ENCODE measurements around the gene TRIP4.
"Not testable (repeated sequence)": the region's sequence is repeated elsewhere in the genome, so short reads cannot be mapped to it uniquely, and the experiment has no call there.

TRIP4 gene

DNA sequence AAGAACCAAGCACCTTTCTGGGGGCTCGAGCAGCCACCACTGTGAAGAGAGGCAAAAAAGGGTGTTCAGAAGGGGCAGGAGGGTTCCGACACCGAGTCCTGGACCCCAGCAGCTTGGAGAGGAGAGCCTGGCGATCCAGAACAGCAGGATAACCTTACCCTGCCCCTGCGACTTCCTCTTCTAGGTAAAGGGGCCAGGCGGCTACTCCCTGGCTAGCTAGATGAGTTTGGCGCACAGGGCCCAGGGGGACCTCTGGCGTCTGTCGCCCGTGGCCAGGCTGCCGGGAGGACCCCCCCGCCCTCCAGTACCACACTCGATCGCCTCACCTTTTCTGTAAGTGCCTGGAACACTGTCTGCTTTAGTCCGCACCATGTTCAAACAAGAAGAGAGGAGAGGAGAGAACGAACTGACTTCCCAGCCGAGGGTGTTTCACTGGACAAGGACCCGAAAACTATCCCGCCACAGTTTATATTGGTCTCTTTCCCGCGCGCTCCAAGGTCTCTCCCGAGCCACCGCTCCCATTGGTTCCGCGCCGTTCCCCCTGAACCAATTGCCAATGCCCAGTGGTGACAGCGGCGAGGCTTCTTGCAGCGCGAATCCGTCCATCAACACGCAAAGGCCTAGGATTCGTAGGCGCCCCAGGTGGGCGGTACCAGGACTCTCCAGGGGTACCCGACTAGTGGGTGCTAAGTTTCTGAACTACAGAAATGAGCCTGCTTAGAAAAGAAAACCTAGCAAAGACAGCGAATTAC lies 6.5 kb upstream of the TRIP4 start, which contains the start of gene PCLAF:
Gene PCLAF (minus strand): TSS at position 442 of the 752 bp plus-strand sequence. CDS start 70 bp downstream, at position 372.
- DNase-seq, result peak; percentile 94

GRCh38 chr15:64383760-64384159 lies 3.9 kb upstream of the TRIP4 start:
- DNase-seq, result no peak

GRCh38 chr15:64386291-64386690 lies 1.3 kb upstream of the TRIP4 start:
- DNase-seq, result no peak

DNA sequence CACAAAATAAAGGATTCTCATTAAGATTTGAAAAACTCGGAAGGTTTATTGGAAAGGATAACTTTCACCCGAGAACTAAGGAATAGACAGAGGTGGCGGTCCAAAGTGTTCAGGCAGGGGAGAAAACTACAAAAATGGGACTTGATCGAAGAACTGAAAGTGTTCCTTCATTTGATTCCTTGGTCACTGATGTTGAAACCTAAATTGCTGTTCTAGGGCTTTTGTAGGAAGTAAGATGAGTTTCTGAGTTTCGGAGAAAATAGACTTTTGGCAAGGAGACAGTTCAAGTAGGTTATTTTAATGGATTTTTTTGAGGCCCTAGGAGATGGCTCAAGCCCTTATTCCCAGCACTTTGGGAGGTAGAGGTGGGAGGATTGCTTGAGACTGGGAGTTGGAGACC lies 1.4 kb downstream of the TRIP4 start:
- DNase-seq, result no peak

DNA sequence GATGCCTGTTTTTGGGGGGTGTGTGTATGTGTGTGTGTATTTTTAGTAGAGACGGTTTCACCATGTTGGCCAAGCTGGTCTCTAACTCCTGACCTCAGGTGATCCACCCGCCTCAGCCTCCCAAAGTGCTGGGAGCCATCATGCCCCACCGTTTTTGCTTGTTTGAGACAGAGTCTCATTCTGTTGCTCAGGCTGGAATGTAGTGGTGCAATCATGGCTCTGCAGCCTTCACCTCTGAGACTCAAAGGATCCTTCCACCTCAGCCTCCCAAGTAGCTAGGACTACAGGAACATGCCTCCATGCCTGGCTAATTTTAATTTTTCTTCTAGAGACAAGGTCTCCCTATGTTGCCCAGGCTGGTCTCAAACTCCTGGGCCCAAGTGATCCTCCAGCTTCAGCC lies 4.8 kb downstream of the TRIP4 start:
- not testable (repeated sequence) for DNase-seq

DNA sequence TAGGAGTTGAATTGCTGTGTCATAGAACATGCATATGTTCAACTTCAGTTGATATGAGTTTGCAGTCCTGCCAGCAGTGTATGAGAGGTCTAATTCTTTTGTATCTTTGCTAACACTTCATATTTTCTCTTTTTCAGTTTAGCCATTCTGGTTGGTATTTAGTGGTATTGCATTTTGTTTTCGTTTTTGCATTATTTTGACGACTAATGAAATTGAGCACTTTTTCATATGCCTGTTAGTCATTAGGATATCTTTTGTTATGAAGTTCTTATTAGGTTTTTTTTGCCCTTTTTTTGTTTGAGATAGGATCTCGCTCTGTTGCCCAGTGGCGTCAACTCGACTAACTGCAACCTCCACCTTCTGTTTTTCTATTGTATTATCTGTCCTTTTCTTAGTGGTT lies 9.2 kb downstream of the TRIP4 start:
- no peak for DNase-seq

DNA sequence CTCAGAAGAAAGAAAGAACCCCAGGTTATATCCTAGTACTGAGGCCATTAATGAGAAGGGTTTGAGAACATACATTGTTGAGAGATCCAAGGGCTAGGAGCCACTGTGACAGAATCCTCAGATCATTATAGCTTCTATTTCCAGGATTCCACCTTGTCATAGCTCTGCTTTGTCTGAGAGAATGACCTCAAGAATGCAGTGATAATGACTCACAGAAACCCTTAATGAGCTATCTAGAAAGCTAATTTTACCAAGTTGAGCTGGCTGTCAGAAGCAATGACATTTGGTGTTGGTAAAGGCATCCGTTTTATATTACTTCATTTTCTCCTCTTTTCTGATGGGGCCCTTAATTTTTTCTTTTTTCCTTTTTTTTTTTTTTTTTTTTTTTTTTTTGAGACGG lies 10.9 kb downstream of the TRIP4 start:
- DNase-seq, result no peak

- DNase-seq, result no peak
Observed at GRCh38 chr15:64400583-64400982, 12.9 kb downstream of the TRIP4 start.

DNA sequence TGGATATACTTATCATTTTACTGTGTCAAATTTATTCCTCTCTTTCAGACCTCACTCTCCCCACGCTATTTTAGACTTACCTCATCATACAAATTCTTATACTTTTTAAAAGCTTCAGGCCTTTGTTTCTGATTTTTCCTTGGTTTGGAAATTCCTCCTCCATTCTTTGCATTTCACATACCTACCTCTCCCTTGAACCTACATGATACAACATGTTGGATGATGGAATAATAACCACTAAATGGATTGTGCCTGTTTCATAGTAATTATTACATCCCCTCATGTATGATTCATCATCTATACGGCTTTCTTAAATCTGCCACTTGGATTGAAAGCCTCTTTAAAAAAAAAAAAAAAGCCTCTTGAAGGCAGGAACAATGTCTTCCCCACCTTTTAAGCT lies 24.6 kb downstream of the TRIP4 start:
- no peak for DNase-seq

GRCh38 chr15:64422697-64423096 lies 35.1 kb downstream of the TRIP4 start:
- DNase-seq, result no peak

- DNase-seq, result no peak
Observed at GRCh38 chr15:64423970-64424369, 36.3 kb downstream of the TRIP4 start.

GRCh38 chr15:64425221-64425620 lies 37.6 kb downstream of the TRIP4 start:
- no peak for DNase-seq

GRCh38 chr15:64426845-64427465 lies 39.3 kb downstream of the TRIP4 start:
- no peak for DNase-seq

- no peak for DNase-seq
Observed at GRCh38 chr15:64429448-64429847, 41.8 kb downstream of the TRIP4 start.

GRCh38 chr15:64430000-64430735 lies 42.5 kb downstream of the TRIP4 start:
- DNase-seq, result no peak

- no peak for DNase-seq
Observed at GRCh38 chr15:64437982-64438381, 50.3 kb downstream of the TRIP4 start.

DNA sequence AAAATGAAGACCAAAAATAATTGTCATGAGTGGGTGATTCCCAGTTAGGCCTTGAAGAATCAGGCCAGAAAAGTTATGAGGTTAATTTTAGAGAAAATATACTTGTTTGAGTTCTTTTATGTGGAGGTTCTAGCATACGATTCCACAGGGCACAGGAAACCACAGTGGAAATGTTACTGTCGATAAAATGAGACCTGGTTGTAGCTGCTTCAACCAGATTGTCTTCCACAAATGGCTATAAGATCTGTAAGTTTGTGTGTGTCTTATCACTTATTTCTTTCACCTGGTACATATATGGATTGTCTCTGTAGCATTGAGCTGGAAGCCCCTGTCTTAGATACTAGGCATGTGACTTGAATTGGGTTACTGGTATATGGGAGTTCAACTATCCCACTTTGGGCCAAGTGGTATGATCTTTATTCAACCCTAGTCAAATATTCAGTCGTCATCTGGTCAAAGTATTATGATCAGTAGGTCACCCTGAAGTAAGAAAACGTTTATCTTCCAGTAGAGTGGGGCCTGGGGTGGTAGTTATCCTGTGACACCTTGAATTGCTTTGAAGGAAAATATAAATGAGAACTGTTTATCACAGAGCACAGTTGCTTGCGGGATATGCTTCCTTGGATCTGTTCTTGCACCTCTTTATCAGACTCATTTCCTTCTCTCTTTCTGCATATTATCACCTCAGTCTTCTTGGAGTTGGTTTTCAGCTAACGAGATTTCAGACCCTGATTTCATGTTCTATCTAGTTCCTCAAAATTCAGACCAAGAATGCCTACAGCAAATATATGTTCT lies 51.2 kb downstream of the TRIP4 start:
- DNase-seq, result no peak

DNA sequence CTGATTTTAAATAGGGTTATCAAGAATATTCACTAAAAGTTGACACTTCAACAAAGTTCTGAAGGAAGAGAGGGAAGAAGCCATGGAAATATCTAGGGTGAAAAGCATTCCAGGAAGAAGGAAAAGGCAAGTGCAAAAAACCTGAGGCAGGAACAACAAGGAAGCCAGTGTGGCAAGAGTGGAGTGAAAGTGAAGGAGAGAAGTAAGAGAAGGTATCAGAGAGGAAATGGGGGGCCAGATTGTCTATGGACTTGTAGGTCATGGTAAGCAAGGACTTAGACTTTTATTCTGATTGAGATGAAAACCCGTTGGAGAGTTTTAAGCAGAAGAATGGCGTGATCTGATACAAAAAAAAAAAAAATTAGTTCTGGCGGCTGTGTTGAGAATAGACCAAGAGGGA lies 54.2 kb downstream of the TRIP4 start:
- no peak for DNase-seq

- no peak for DNase-seq
Observed at GRCh38 chr15:64443016-64443415, 55.4 kb downstream of the TRIP4 start.

DNA sequence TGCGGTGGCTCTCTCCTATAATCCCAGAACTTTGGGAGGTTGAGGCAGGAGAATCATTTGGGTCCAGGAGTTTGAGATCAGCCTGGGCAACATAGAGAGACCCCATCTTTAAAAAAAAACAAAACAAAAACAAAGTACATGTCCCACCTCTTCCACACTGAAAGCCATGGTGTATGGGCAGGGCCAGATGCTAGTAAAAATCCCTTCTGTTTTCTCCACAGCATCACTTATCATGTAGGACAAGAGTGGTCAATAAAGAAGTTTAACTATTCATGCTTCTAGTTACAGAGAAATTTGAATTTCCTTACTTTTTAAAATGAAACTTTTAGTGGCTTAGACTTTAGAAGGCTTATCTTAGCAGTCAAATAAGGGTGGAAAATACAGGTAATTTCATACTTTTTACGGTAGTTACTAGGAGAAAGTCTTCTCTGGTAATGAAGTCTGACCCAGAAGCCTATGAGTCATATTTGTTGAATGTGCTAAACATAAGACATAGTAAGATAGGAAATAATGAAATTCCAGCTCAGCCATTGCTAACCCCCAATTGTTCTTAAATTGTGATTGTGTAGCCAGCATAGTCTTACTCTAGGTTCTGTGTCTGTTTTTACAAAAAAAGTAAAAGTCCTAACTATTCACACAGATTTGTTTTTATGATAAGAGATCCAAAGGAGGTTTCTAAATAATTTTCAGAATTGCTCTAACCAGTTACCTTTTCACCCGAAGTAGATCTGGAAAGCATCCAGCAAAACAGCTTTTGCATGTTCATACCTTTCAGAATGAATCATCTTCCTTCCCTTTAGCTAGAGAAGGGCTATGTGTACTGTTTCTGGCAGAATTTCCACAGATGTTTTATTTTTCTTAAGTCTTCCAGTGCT lies 56.3 kb downstream of the TRIP4 start:
- no peak for DNase-seq

GRCh38 chr15:64444836-64445235 lies 57.2 kb downstream of the TRIP4 start:
- no peak for DNase-seq

All from NCI-H1436 (cell line).